ENCODE data around the gene DAPK3.

The DAPK3 gene

GRCh38 chr19:3961007-3961406, 9.9 kb downstream of the DAPK3 start:
- Histone ChIP-seq H3K27ac (ENCODE audit: low read depth, low read length, poor library complexity, severe bottlenecking) (no peak overlapping the region), H3F3A (ENCODE audit: insufficient read depth, low read length) (no peaks in the 10 kb centered on the region), H3K9me2 (ENCODE audit: low read depth, low read length) (no peaks in the 10 kb centered on the region), H3K36me3 (ENCODE audit: insufficient read depth, low read length) (peaks cover 57% of the 10 kb centered on the region), H3K9ac (ENCODE audit: low read length) (no peak overlapping the region), H2AFZ (ENCODE audit: low read length) (no peak overlapping the region), H3K4me2 (ENCODE audit: low read length) (no peak overlapping the region), H4K20me1 (ENCODE audit: insufficient read depth, low read length) (no peaks in the 10 kb centered on the region), H3K4me1 (ENCODE audit: insufficient read depth, low read length, severe bottlenecking) (no peaks in the 10 kb centered on the region), H3K9me3 (ENCODE audit: low read length) (no peaks in the 10 kb centered on the region), H3K27me3 (ENCODE audit: insufficient read depth, low read length) (no peaks in the 10 kb centered on the region), H3K4me3 (ENCODE audit: low read depth, low read length, poor library complexity, severe bottlenecking) (no peak overlapping the region), H3K79me2 (ENCODE audit: insufficient read depth, low read length) (no peaks in the 10 kb centered on the region)
- TF ChIP-seq CTCF (IDR thresholded peaks at IDR 0.05; ENCODE audit: low read length) (no peak), EZH2 (IDR thresholded peaks at IDR 0.05; ENCODE audit: borderline replicate concordance, low read length) (no peak)

GRCh38 chr19:3959766-3960131, 11.2 kb downstream of the DAPK3 start:
- H2AFZ ChIP-seq (ENCODE audit: low read length), result no peak overlapping the region
- H3K79me2 ChIP-seq (ENCODE audit: insufficient read depth, low read length), result no peaks in the 10 kb centered on the region
- no peak overlapping the region for H3K27ac ChIP-seq (ENCODE audit: low read depth, low read length, poor library complexity, severe bottlenecking)
- no peaks in the 10 kb centered on the region for H3F3A ChIP-seq (ENCODE audit: insufficient read depth, low read length)
- no peak for TF ChIP-seq EZH2 (IDR thresholded peaks at IDR 0.05; ENCODE audit: borderline replicate concordance, low read length)
- TF ChIP-seq CTCF (IDR thresholded peaks at IDR 0.05; ENCODE audit: low read length), result no peak
- H3K36me3 ChIP-seq (ENCODE audit: insufficient read depth, low read length), result peaks cover 48% of the 10 kb centered on the region
- H3K27me3 ChIP-seq (ENCODE audit: insufficient read depth, low read length), result no peaks in the 10 kb centered on the region
- no peaks in the 10 kb centered on the region for H3K9me2 ChIP-seq (ENCODE audit: low read depth, low read length)
- H3K9ac ChIP-seq (ENCODE audit: low read length), result no peak overlapping the region
- H3K4me1 ChIP-seq (ENCODE audit: insufficient read depth, low read length, severe bottlenecking), result no peaks in the 10 kb centered on the region
- H4K20me1 ChIP-seq (ENCODE audit: insufficient read depth, low read length), result no peaks in the 10 kb centered on the region
- H3K4me3 ChIP-seq (ENCODE audit: low read depth, low read length, poor library complexity, severe bottlenecking), result no peak overlapping the region
- no peaks in the 10 kb centered on the region for H3K9me3 ChIP-seq (ENCODE audit: low read length)
- no peak overlapping the region for H3K4me2 ChIP-seq (ENCODE audit: low read length)

- H3K4me2 ChIP-seq (ENCODE audit: low read length), result no peak overlapping the region
- no peak overlapping the region for H3K27ac ChIP-seq (ENCODE audit: low read depth, low read length, poor library complexity, severe bottlenecking)
- TF ChIP-seq EZH2 (IDR thresholded peaks at IDR 0.05; ENCODE audit: borderline replicate concordance, low read length), result no peak
- no peak for TF ChIP-seq CTCF (IDR thresholded peaks at IDR 0.05; ENCODE audit: low read length)
- no peaks in the 10 kb centered on the region for H4K20me1 ChIP-seq (ENCODE audit: insufficient read depth, low read length)
- no peaks in the 10 kb centered on the region for H3K9me3 ChIP-seq (ENCODE audit: low read length)
- H3K4me3 ChIP-seq (ENCODE audit: low read depth, low read length, poor library complexity, severe bottlenecking), result no peak overlapping the region
- H3K79me2 ChIP-seq (ENCODE audit: insufficient read depth, low read length), result no peaks in the 10 kb centered on the region
- H2AFZ ChIP-seq (ENCODE audit: low read length), result no peak overlapping the region
- H3K4me1 ChIP-seq (ENCODE audit: insufficient read depth, low read length, severe bottlenecking), result no peaks in the 10 kb centered on the region
- H3K9me2 ChIP-seq (ENCODE audit: low read depth, low read length), result no peaks in the 10 kb centered on the region
- H3K27me3 ChIP-seq (ENCODE audit: insufficient read depth, low read length), result no peaks in the 10 kb centered on the region
- H3K36me3 ChIP-seq (ENCODE audit: insufficient read depth, low read length), result peaks cover 45% of the 10 kb centered on the region
- H3F3A ChIP-seq (ENCODE audit: insufficient read depth, low read length), result no peaks in the 10 kb centered on the region
- H3K9ac ChIP-seq (ENCODE audit: low read length), result no peak overlapping the region
These were observed 11.8 kb downstream of the DAPK3 start for GRCh38 chr19:3958836-3959765.

All from OCI-LY1 (cell line).